GM12892 (cell line): ENCODE results near the gene ABHD14A.

ENCODE experiments used
- POLR2A ChIP-seq: IDR thresholded peaks from 2 replicates; pipeline ENCODE4 v1.6.1; 2011; ENCODE audit warnings: low read depth, low read length, control low read depth
- POLR2AphosphoS5 ChIP-seq: IDR thresholded peaks from 2 replicates; pipeline ENCODE4 v1.6.1; 2011; ENCODE audit warnings: low read depth, low read length, control low read depth
- TAF1 ChIP-seq: IDR thresholded peaks from 2 replicates; pipeline ENCODE4 v1.6.1; 2011; ENCODE audit warnings: low read depth, mild to moderate bottlenecking, control low read depth, low read length, borderline replicate concordance

DNA sequence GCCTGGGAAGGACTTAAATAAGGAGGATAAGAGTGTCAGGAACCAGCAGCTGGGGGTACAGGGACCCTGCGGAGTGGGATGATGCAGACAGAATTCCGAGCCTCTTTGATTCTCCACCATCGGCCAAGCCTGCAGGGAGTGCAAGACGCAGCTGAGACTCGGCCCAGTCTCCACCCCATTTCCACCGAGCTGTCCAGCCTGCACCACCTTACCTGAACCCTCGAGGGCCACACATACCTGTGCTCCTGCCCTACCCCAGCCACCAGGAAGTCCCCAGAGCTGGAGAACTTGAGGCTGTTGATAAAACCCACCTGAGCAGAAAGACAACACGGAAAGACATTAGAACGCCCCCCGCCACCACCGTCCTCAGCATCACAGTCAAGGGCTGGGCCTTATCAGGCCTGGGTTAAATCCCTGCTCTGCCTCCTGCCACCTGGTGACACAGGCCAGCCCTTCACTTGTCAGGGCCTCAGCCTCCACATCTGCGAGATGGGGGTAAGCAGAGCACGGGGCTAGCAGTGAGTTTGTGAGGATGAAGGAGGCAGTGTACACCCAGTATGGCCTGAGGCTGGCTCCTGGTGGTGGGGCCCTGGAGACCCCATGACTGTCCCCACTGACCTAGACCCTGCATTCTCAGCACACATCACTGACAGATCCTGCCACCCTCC, 41.3 kb upstream of the ABHD14A start:
- TF ChIP-seq POLR2A (no peak), TAF1 (no peak), POLR2AphosphoS5 (no peak)
